ENCODE data around the gene COL4A4. TPM values are rescaled to one million over a fixed set of nuclear protein-coding genes. Genes with fewer than 3 reads are reported as not detected.

The COL4A4 gene
- total RNA-seq, 1 experiment from 2014 or later = 0.55 TPM

GRCh38 chr2:227058888-227059399, 105.1 kb downstream of the COL4A4 start:
- Histone ChIP-seq H2AFZ (ENCODE audit: low read length) (no peak overlapping the region), H3K9me3 (ENCODE audit: low read length) (no peaks in the 10 kb centered on the region), H3K27me3 (ENCODE audit: low read length) (no peaks in the 10 kb centered on the region), H3K4me3 (ENCODE audit: low read length) (no peak overlapping the region), H3K27ac (ENCODE audit: low read length) (no peak overlapping the region), H3K36me3 (ENCODE audit: low read depth, low read length) (no peaks in the 10 kb centered on the region), H4K20me1 (ENCODE audit: low read length) (no peaks in the 10 kb centered on the region), H3K9me2 (replicated peaks; ENCODE audit: low read length) (no peaks in the 10 kb centered on the region), H3F3A (ENCODE audit: low read length, unreplicated experiment) (no peaks in the 10 kb centered on the region), H3K9ac (ENCODE audit: low read length) (no peak overlapping the region), H3K4me2 (ENCODE audit: low read length) (no peak overlapping the region), H3K79me2 (ENCODE audit: low read length) (no peaks in the 10 kb centered on the region), H3K4me1 (ENCODE audit: insufficient read depth, low read length) (no peaks in the 10 kb centered on the region)
- ATAC-seq (no peak), DNase-seq (no peak)
- intact Hi-C loops (cut with micrococcal nuclease) = no loop called here
- ChIA-PET POLR2A (ENCODE audit: unreplicated experiment) (no interaction called here), CTCF (no interaction called here)
- no TSS peak for BruUV-seq (replicated peaks)
- TF ChIP-seq EZH2 (IDR thresholded peaks at IDR 0.05; ENCODE audit: low read length, unreplicated experiment) = no peak
- TF ChIP-seq, protein P1, sequence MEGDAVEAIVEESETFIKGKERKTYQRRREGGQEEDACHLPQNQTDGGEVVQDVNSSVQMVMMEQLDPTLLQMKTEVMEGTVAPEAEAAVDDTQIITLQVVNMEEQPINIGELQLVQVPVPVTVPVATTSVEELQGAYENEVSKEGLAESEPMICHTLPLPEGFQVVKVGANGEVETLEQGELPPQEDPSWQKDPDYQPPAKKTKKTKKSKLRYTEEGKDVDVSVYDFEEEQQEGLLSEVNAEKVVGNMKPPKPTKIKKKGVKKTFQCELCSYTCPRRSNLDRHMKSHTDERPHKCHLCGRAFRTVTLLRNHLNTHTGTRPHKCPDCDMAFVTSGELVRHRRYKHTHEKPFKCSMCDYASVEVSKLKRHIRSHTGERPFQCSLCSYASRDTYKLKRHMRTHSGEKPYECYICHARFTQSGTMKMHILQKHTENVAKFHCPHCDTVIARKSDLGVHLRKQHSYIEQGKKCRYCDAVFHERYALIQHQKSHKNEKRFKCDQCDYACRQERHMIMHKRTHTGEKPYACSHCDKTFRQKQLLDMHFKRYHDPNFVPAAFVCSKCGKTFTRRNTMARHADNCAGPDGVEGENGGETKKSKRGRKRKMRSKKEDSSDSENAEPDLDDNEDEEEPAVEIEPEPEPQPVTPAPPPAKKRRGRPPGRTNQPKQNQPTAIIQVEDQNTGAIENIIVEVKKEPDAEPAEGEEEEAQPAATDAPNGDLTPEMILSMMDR (conservative IDR thresholded peaks at IDR 0.05; ENCODE audit: low read depth, low read length) = no peak
- TF ChIP-seq EZH2phosphoT487 (IDR thresholded peaks at IDR 0.05; ENCODE audit: borderline replicate concordance, low read length) = no peak

- no TSS peak for BruUV-seq (replicated peaks)
- H2AFZ ChIP-seq (ENCODE audit: low read length) = no peak overlapping the region
- H3K4me3 ChIP-seq (ENCODE audit: low read length) = no peak overlapping the region
- H3K27ac ChIP-seq (ENCODE audit: low read length) = no peak overlapping the region
- no peak overlapping the region for H3K4me2 ChIP-seq (ENCODE audit: low read length)
- POLR2A ChIA-PET (ENCODE audit: unreplicated experiment) = no interaction called here
- no peaks in the 10 kb centered on the region for H4K20me1 ChIP-seq (ENCODE audit: low read length)
- no peaks in the 10 kb centered on the region for H3F3A ChIP-seq (ENCODE audit: low read length, unreplicated experiment)
- no peaks in the 10 kb centered on the region for H3K9me2 ChIP-seq (replicated peaks; ENCODE audit: low read length)
- H3K36me3 ChIP-seq (ENCODE audit: low read depth, low read length) = no peaks in the 10 kb centered on the region
- H3K4me1 ChIP-seq (ENCODE audit: insufficient read depth, low read length) = no peaks in the 10 kb centered on the region
- TF ChIP-seq, protein P1 (conservative IDR thresholded peaks at IDR 0.05; ENCODE audit: low read depth, low read length) = no peak
- TF ChIP-seq EZH2phosphoT487 (IDR thresholded peaks at IDR 0.05; ENCODE audit: borderline replicate concordance, low read length) = no peak
- TF ChIP-seq EZH2 (IDR thresholded peaks at IDR 0.05; ENCODE audit: low read length, unreplicated experiment) = no peak
- no peak for ATAC-seq
- intact Hi-C loops (cut with micrococcal nuclease) = no loop called here
- no peaks in the 10 kb centered on the region for H3K79me2 ChIP-seq (ENCODE audit: low read length)
- no peaks in the 10 kb centered on the region for H3K27me3 ChIP-seq (ENCODE audit: low read length)
- H3K9ac ChIP-seq (ENCODE audit: low read length) = no peak overlapping the region
- CTCF ChIA-PET = no interaction called here
- DNase-seq = no peak
- no peaks in the 10 kb centered on the region for H3K9me3 ChIP-seq (ENCODE audit: low read length)
Observed at GRCh38 chr2:227057743-227058447, 106.1 kb downstream of the COL4A4 start.

DNA sequence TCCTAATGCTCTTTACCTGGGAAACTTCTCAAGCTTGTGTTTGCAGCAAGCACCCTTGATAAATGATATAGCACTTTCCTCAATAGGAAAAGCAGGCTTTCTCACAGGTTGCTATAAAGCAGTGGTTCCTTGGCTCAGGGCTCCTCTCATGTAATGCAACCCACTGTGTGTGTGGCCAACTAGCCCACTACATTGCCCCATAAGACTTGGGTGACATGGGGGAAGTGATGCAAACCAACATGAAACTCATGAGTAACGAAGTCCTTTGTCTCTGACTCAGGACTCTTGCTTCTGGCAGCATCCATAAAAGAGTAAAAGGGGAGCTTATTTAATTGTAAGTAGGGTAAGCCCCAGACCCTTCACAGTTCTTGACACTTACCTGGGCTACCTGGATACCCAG, 106.9 kb downstream of the COL4A4 start:
- H3K27ac ChIP-seq (ENCODE audit: low read length) = no peak overlapping the region
- no peaks in the 10 kb centered on the region for H3K9me2 ChIP-seq (replicated peaks; ENCODE audit: low read length)
- no peaks in the 10 kb centered on the region for H3K27me3 ChIP-seq (ENCODE audit: low read length)
- no peaks in the 10 kb centered on the region for H3K79me2 ChIP-seq (ENCODE audit: low read length)
- H3K9me3 ChIP-seq (ENCODE audit: low read length) = no peaks in the 10 kb centered on the region
- DNase-seq (no peak), ATAC-seq (no peak)
- H3K4me1 ChIP-seq (ENCODE audit: insufficient read depth, low read length) = no peaks in the 10 kb centered on the region
- no TSS peak for BruUV-seq (replicated peaks)
- H3K4me2 ChIP-seq (ENCODE audit: low read length) = no peak overlapping the region
- no peaks in the 10 kb centered on the region for H4K20me1 ChIP-seq (ENCODE audit: low read length)
- intact Hi-C loops (cut with micrococcal nuclease) = no loop called here
- no peak overlapping the region for H2AFZ ChIP-seq (ENCODE audit: low read length)
- no peaks in the 10 kb centered on the region for H3K36me3 ChIP-seq (ENCODE audit: low read depth, low read length)
- no peak overlapping the region for H3K9ac ChIP-seq (ENCODE audit: low read length)
- ChIA-PET POLR2A (ENCODE audit: unreplicated experiment) (no interaction called here), CTCF (no interaction called here)
- TF ChIP-seq, protein P1 (conservative IDR thresholded peaks at IDR 0.05; ENCODE audit: low read depth, low read length) = no peak
- TF ChIP-seq EZH2 (IDR thresholded peaks at IDR 0.05; ENCODE audit: low read length, unreplicated experiment) = no peak
- no peaks in the 10 kb centered on the region for H3F3A ChIP-seq (ENCODE audit: low read length, unreplicated experiment)
- H3K4me3 ChIP-seq (ENCODE audit: low read length) = no peak overlapping the region

Measured in PC-3 (cell line).